DOHH2 (cell line): ENCODE results near the gene KBTBD13.

Source experiments
- EZH2phosphoT487 ChIP-seq: fragments of 200-600 bp; sonication (generic); IDR thresholded peaks from 2 replicates; pipeline ENCODE4 v1.6.1; 2017; ENCODE audit warnings: borderline replicate concordance, mild to moderate bottlenecking, antibody characterized with exemption, low read length, moderate library complexity, mixed read lengths
- TF ChIP-seq, protein P1 (sequence below): fragments of 200-600 bp; sonication (generic); IDR thresholded peaks from one replicate; pipeline ENCODE4 v1.5.1; 2014; ENCODE audit warnings: antibody characterized with exemption, mild to moderate bottlenecking, low read depth, low read length; ENCODE audit not compliant: poor library complexity, severe bottlenecking

DNA sequence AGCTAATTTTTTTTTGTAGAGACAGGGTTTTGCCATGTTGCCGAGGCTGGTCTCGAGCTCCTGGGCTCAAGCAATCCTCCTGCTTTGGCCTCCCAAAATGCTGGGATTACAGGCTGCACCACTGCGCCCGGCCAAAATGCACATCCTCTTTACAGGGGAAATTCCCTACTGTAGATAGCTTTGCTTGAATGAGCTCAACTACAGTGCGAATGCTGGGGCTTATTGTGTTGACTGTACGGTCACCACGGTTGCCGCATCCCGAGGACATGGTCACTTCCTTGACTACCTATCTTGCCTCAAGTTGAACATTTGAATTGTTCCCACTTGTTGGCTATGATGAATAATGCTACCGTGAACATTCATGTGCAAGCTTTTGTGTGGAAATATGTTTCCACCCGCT lies 41.8 kb upstream of the KBTBD13 start:
- TF ChIP-seq, protein P1, sequence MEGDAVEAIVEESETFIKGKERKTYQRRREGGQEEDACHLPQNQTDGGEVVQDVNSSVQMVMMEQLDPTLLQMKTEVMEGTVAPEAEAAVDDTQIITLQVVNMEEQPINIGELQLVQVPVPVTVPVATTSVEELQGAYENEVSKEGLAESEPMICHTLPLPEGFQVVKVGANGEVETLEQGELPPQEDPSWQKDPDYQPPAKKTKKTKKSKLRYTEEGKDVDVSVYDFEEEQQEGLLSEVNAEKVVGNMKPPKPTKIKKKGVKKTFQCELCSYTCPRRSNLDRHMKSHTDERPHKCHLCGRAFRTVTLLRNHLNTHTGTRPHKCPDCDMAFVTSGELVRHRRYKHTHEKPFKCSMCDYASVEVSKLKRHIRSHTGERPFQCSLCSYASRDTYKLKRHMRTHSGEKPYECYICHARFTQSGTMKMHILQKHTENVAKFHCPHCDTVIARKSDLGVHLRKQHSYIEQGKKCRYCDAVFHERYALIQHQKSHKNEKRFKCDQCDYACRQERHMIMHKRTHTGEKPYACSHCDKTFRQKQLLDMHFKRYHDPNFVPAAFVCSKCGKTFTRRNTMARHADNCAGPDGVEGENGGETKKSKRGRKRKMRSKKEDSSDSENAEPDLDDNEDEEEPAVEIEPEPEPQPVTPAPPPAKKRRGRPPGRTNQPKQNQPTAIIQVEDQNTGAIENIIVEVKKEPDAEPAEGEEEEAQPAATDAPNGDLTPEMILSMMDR, result no peak
- no peak for TF ChIP-seq EZH2phosphoT487
